A172 (cell line): ENCODE results near the gene TAS2R42. TPM values are rescaled to one million over a fixed set of nuclear protein-coding genes. Genes with fewer than 3 reads are reported as not detected.

Source experiments
- DNase-seq: peaks from one replicate; pipeline ENCODE4 v3.0.0-alpha.2; 2015; ENCODE audit warnings: low spot score
- total RNA-seq: library from RNA; depleted of rRNA; stranded (reverse); fragments of >200 nt; shearing (Covaris generic); gene quantifications from 2 replicates; pipeline ENCODE4 v1.2.3, GENCODE V29; 2014; rRNA removed

Gene TAS2R42
- total RNA-seq, 1 experiment from 2014 or later = not detected

DNA sequence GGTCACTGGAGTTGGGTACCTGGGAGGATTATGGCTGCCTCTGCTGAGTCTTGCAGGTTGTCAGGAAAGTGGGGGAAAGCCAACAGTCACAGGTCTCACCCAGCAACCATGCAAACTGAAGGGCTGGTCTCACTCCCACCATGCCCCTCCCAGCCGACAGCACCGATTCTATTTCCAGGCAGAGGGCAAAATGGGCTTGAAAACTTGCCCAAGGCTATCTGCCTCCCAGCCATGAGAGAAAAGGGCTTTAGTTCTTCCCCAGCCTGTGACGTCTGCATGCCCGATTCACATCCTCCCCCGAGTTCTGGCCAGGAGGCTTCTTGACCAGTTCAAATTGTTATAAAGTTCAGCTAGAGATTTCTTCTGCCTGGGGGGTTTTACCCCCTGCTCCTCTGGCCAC lies 42.4 kb downstream of the TAS2R42 start:
- no peak for DNase-seq

GRCh38 chr12:11143352-11143751 lies 43.4 kb downstream of the TAS2R42 start:
- DNase-seq = no peak

DNA sequence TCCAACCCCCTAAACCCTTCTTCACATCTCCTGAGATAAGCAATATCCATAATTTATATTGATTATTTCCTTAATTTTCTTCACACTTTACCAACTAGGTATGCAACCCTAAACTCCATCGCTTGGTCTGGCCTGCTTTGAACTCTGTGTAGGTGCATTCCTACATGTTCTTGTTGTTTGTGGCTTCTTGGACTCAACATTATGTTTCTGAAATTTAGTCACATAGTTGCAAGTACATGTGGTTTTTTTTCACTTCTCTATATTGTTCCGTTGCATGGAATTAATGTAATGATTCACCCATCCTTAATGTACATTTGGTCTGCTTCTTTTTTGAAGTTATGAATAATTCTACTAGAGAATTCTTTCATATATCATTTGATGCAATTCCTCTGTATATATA lies 50.7 kb downstream of the TAS2R42 start:
- DNase-seq = no peak

Other genes with a start within 250 kb of the TAS2R42 start
- gene TAS2R14, start 247.7 kb downstream of the TAS2R42 start, total RNA-seq = 1.2 and 1.7 TPM in 2 replicates
- gene TAS2R50, start 200.0 kb downstream of the TAS2R42 start, total RNA-seq = not detected in 2 replicates
- 0.46 and 0.79 TPM in 2 replicates for gene TAS2R20, start 188.6 kb downstream of the TAS2R42 start, total RNA-seq
- 0.12 and 1.3 TPM in 2 replicates for gene TAS2R19, start 164.3 kb downstream of the TAS2R42 start, total RNA-seq
- 1.1 and 2.5 TPM in 2 replicates for gene TAS2R31, start 155.5 kb downstream of the TAS2R42 start, total RNA-seq
- 0.60 TPM in 1 of 2 replicates, not detected in the other for gene TAS2R46, start 124.6 kb downstream of the TAS2R42 start, total RNA-seq
- gene TAS2R43, start 94.6 kb downstream of the TAS2R42 start, total RNA-seq = not detected in 2 replicates
- 0.05 and 0.48 TPM in 2 replicates for gene TAS2R30, start 52.3 kb downstream of the TAS2R42 start, total RNA-seq
- 5.2 and 8.0 TPM in 2 replicates for gene SMIM10L1, start 15.7 kb downstream of the TAS2R42 start, total RNA-seq
- gene PRB3, start 82.8 kb upstream of the TAS2R42 start, total RNA-seq = not detected in 2 replicates
- not detected in 2 replicates for gene PRB4, start 123.5 kb upstream of the TAS2R42 start, total RNA-seq
- gene PRB2, start 208.6 kb upstream of the TAS2R42 start, total RNA-seq = not detected in 2 replicates